GM19468 (cell line): ENCODE results near the gene TBC1D1.

Source experiments
- ATAC-seq: cut with Tn5 transposase; IDR thresholded peaks from one replicate; pipeline ENCODE4 v1.9.1; 2021; ENCODE audit warnings: mild to moderate bottlenecking, moderate library complexity, moderate number of reproducible peaks; ENCODE audit not compliant: unreplicated experiment; ENCODE audit errors: extremely low read depth

Gene TBC1D1

DNA sequence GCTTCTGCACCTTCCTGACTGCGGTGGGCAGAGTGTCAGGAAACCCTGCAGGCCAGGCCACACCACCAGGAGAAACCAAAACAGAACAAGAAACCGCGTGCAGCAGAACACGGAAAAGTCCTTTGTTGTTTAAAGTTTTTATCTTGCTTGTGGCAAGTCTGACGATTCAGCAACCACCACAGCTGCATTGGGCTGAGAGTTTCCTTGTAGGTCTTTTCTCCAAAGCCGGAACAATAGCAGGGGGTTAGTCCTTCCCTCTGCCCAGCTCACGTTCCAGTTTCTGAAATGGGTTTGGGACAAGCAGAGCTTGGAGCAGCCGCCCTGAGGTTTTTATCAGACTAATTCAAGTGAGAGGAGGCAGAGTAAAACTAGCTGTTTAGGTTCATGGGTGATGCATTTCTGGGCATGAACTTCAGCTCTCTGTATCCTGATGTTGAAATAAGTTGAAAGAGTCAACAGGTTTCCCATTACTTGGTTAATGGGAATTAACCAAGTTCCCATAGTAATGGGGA, 286.2 kb downstream of the TBC1D1 start:
- ATAC-seq: no peak

- no peak for ATAC-seq
Measured at GRCh38 chr4:38177641-38178391, 286.9 kb downstream of the TBC1D1 start.

GRCh38 chr4:38178392-38178995, 287.6 kb downstream of the TBC1D1 start:
- ATAC-seq: no peak

DNA sequence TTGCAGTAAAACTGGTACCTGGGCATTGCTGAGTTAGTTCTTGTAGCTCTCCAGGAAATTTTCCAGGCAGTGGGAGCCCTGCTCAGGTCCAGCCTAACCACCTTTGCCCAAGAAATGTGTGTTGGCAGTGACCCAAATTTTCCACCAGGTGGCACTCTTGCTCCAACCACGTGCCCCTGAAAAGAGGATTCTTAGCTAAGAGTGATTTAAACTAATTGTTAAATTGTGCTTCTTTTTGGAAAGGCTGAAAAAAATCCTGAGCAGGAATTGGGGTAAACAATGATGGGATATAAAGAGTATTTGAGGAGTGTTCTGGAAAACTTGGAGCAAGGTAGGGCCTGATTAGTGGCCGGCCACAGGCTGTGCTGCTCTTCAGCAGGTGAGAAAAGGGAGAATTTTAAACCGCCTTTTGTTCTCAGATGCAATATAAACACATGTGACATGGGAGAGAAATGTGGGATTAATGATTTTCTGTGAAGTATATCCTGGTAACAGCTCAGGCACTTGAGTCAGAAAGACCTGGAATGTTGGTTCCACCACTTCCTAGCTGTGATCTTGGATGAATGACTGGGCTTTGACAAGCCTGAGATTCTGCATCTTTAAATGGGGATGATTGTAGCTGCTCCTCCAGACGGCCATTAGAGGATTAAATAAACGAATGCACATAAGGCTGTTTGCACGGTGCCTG, 288.9 kb downstream of the TBC1D1 start:
- no peak for ATAC-seq

DNA sequence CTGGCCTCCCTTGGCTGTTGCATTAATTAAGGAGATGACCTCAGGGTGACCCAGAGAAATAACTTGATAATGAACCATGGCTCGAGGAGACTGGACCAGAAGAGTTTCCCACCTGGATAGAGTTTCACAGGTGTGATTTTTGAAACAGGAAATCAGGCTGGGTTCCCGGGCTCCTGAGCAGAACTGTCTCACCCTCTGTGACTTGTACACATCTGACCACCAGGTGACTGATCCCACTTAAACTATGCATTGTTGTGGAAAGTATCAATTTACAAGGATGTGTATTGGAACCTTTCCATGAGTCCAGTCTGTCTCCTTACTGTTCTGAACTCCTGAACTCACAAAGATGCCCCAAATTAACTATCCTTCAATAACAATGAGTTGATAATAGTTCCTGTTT, 289.6 kb downstream of the TBC1D1 start:
- ATAC-seq: no peak

DNA sequence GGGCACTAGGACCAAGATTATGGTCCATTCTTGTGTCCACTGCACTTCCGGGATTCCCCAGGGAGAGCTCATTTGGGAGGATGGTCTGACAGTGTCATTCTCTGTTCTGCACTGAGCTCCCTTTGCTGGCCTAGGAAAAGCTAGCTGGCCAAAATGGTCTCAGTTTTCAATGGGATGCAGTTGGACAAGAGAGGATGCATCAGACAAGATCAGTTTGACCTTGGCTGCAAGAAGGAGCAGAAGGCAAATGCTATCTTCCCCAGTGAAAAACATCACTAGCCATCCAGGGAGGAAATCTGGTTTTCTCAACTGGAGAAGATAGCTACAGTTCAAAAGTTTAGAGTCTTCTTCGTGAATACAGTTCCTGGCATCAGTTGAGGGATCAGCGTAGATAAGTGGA, 290.4 kb downstream of the TBC1D1 start:
- no peak for ATAC-seq

- ATAC-seq: no peak
Measured at GRCh38 chr4:38182334-38182998, 291.6 kb downstream of the TBC1D1 start.

DNA sequence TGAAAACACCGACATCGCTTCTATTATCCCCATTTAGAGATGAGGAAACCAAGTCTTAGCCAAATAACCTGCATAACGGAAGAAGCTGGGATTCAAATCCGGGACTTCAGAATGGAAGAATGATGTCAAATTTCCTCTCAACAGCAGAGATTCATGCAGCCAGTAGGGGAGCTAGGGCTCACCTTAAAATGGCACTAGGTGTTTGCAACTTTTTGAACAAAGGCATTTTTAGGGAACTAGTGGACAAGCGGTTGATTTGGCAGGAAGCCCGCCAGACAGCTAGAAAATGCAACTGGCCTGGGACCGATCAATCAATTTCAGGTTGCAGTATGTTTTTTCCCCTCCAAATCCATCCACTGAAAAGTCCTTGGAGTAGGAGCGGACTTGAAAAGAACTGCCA, 293.5 kb downstream of the TBC1D1 start:
- ATAC-seq: no peak

- ATAC-seq: no peak
Measured at GRCh38 chr4:38185406-38186144, 294.7 kb downstream of the TBC1D1 start.

DNA sequence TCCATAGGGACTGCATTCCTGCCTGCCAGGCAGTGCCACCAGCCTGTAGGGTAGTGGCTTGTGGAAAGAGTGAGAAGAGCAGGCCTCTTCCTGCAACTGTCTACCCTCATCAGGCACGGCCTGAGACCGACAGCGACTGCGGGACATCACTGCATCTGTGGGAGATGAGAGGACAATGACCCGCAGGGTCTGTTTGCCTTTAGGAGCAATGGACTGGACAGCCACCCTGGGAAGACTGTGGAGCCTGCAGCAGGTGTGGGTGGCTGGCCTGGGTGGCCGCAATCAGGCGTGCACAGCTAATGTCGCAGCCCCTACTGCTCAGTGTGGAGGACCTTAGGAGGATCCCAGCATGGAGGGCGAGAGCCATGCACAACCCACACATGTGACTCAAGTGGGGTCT, 297.3 kb downstream of the TBC1D1 start:
- ATAC-seq: no peak

- no peak for ATAC-seq
Measured at GRCh38 chr4:38188631-38189101, 297.8 kb downstream of the TBC1D1 start.
